Tibial nerve (tissue), 4 donors: ENCODE measurements around the gene HEATR9. TPM values are rescaled to one million over a fixed set of nuclear protein-coding genes. Genes with fewer than 3 reads are reported as not detected.
A peak's percentile ranks its signal among the peaks of the same experiment; 100 is the strongest.

Source experiments
- DNase-seq, 2 donors: peaks; one replicate each; pipeline ENCODE4 v3.0.0-alpha.2; 2019; ENCODE audit warnings: low spot score in 2 of 2
- H3K27ac ChIP-seq, 4 donors: fragments of 200-600 bp; sonication (generic) in 3 of 4; one replicate each; pipeline ENCODE4 v1.5.1; 2017 to 2019; ENCODE audit warnings: mild to moderate bottlenecking in 1 of 4
- H3K27me3 ChIP-seq, 2 donors: fragments of 200-600 bp; sonication (generic) in 1 of 2; one replicate each; pipeline versions ENCODE4 v1.5.1 to v1.6.0; 2017 to 2019
- H3K36me3 ChIP-seq, 3 donors: fragments of 200-600 bp; sonication (generic); one replicate each; pipeline ENCODE4 v1.5.1; 2018 to 2019
- H3K4me1 ChIP-seq, 4 donors: fragments of 200-600 bp; sonication (generic) in 3 of 4; one replicate each; pipeline ENCODE4 v1.5.1; 2017 to 2019
- H3K4me3 ChIP-seq, 4 donors: fragments of 200-600 bp; sonication (generic) in 3 of 4; one replicate each; pipeline ENCODE4 v1.5.1; 2017 to 2019; ENCODE audit warnings: mild to moderate bottlenecking in 1 of 4, moderate library complexity in 1 of 4
- H3K9me3 ChIP-seq, 4 donors: fragments of 200-600 bp; sonication (generic) in 3 of 4; one replicate each; pipeline ENCODE4 v1.5.1; 2017 to 2019
- CTCF ChIP-seq, 5 experiments: fragments of 200-600 bp in 3 of 5; fragments of 450-650 bp in 2 of 5; sonication (generic) in 3 of 5; IDR thresholded peaks; one replicate each; pipeline ENCODE4 v1.5.1; 2016 to 2019; ENCODE audit warnings: antibody characterized with exemption in 5 of 5, mild to moderate bottlenecking in 3 of 5, moderate library complexity in 2 of 5
- EP300 ChIP-seq, 2 donors: sonication (generic); formaldehyde crosslinking; IDR thresholded peaks; one replicate each; pipeline ENCODE4 v1.6.1; 2017; ENCODE audit warnings: antibody characterized with exemption in 2 of 2, mild to moderate bottlenecking in 1 of 2
- POLR2A ChIP-seq, 2 donors: fragments of 450-650 bp; IDR thresholded peaks; one replicate each; pipeline ENCODE4 v1.6.1; 2017; ENCODE audit warnings: antibody characterized with exemption in 2 of 2, mild to moderate bottlenecking in 2 of 2, moderate library complexity in 2 of 2
- WGBS, 2 donors: methylation state at CpG; one replicate each; pipeline ENCODE4 v1.1.5; 2018; 5-methylcytosine and 5-hydroxymethylcytosine counted together
- small RNA-seq: library from RNA; depleted of rRNA; stranded (forward); fragments of <200 nt; gene quantifications from one replicate; pipeline ENCODE3, GENCODE V24; 2016
- total RNA-seq, 4 donors: library from RNA; depleted of rRNA; stranded (reverse); fragments of >200 nt; gene quantifications; one replicate each; pipeline ENCODE4 v1.1.0, GENCODE V29; 2016

HEATR9 gene
- total RNA-seq, 4 donors from 2014 or later, result not detected

- Histone ChIP-seq H3K9me3 (no peaks in the 10 kb centered on the region), H3K27me3 (no peaks in the 10 kb centered on the region), H3K4me3 (peak within 1 kb of the TSS; percentile 81 to 98 (median 90)), H3K36me3 (no peaks in the 10 kb centered on the region), H3K27ac (peak within 1 kb of the TSS; percentile 89 to 98 (median 94)), H3K4me1 (peaks cover 0 to 55% (median 34%) of the 10 kb centered on the region in 4 donors)
- WGBS, 2 donors, result 0% methylated on average over 26 to 64 of the region's 71 CpGs
- peak; percentile 92 for DNase-seq
- peak; percentile 60 to 82 (median 69) for TF ChIP-seq CTCF (IDR thresholded peaks at IDR 0.05)
- peak; percentile 99 for TF ChIP-seq POLR2A (IDR thresholded peaks at IDR 0.05)
- peak; percentile 42 to 100 for TF ChIP-seq EP300 (IDR thresholded peaks at IDR 0.05)
Observed at GRCh38 chr17:35808962-35809854, 59.5 kb downstream of the HEATR9 start, which contains the start of gene TAF15. Gene TAF15 (plus strand): TSS chr17:35809484. CDS start chr17:35809570, 86 bp downstream.

- Histone ChIP-seq H3K27ac (peak overlapping the region; percentile 89 to 98 (median 94)), H3K4me1 (peaks cover 0 to 52% (median 34%) of the 10 kb centered on the region in 4 donors)
- no peak for DNase-seq
Observed at GRCh38 chr17:35808240-35808961, 60.3 kb downstream of the HEATR9 start.

GRCh38 chr17:35807371-35808144 lies 61.1 kb downstream of the HEATR9 start:
- no peaks in the 10 kb centered on the region for H3K27me3 ChIP-seq
- no peaks in the 10 kb centered on the region for H3K9me3 ChIP-seq
- TF ChIP-seq CTCF (IDR thresholded peaks at IDR 0.05), result no peak
- no peak for TF ChIP-seq POLR2A (IDR thresholded peaks at IDR 0.05)
- no peak overlapping the region for H3K27ac ChIP-seq
- 79 to 81% methylated on average over 7 of the region's 7 CpGs for WGBS, 2 donors
- no peak for DNase-seq
- peaks cover 0 to 45% (median 33%) of the 10 kb centered on the region in 4 donors for H3K4me1 ChIP-seq
- H3K36me3 ChIP-seq, result no peaks in the 10 kb centered on the region
- no peak overlapping the region for H3K4me3 ChIP-seq

More at GRCh38 chr17:35808240-35808961, 60.3 kb downstream of the HEATR9 start:
- no peak for TF ChIP-seq EP300 (IDR thresholded peaks at IDR 0.05)
- no peak for TF ChIP-seq POLR2A (IDR thresholded peaks at IDR 0.05)
- no peak for TF ChIP-seq CTCF (IDR thresholded peaks at IDR 0.05)
- H3K36me3 ChIP-seq, result no peaks in the 10 kb centered on the region
- WGBS, 2 donors, result 31 to 32% methylated on average over 19 of the region's 19 CpGs
- no peaks in the 10 kb centered on the region for H3K9me3 ChIP-seq
- H3K27me3 ChIP-seq, result no peaks in the 10 kb centered on the region
- H3K4me3 ChIP-seq, result peak overlapping the region; percentile 81 to 98 (median 90)

Small RNA genes within 50 kb of the gene (small RNA-seq; reads per million reads assigned to genes)
- 236 reads per million, percentile 97 among the genes with 10 or more reads in this experiment for gene RF00100

Other genes with a start within 250 kb of the HEATR9 start
- gene RASL10B, start 137.3 kb downstream of the HEATR9 start, total RNA-seq, result 10 to 100 TPM in 3 of 4 donors, 1 to 10 TPM in 1; 8.4 to 25.3 (median 21.9) TPM
- 1 to 10 TPM in 3 of 4 donors, under 1 TPM in 1; 0.84 to 1.4 (median 1.1) TPM for gene GAS2L2, start 115.7 kb downstream of the HEATR9 start, total RNA-seq
- not detected for gene C17orf50, start 108.0 kb downstream of the HEATR9 start, total RNA-seq
- 100 to 1,000 TPM in 3 of 4 donors, 10 to 100 TPM in 1; 71.7 to 174 (median 136) TPM for gene MMP28, start 73.2 kb downstream of the HEATR9 start, total RNA-seq
- gene TAF15, start 59.4 kb downstream of the HEATR9 start, total RNA-seq, result 100 to 1,000 TPM in 1 of 4 donors, 10 to 100 TPM in 3; 62.8 to 115 (median 88.4) TPM
- gene CCL5, start 11.5 kb upstream of the HEATR9 start, total RNA-seq, result 1 to 10 TPM in 3 of 4 donors, not detected in 1; 1.1 to 3.8 (median 1.4) TPM
- gene RDM1, start 61.9 kb upstream of the HEATR9 start, total RNA-seq, result not detected
- not detected for gene LYZL6, start 74.8 kb upstream of the HEATR9 start, total RNA-seq
- not detected for gene CCL16, start 112.6 kb upstream of the HEATR9 start, total RNA-seq
- 10 to 100 TPM; 14.4 to 62.6 (median 25.8) TPM for gene CCL14, start 117.8 kb upstream of the HEATR9 start, total RNA-seq
- gene CCL15, start 132.7 kb upstream of the HEATR9 start, total RNA-seq, result not detected
- gene CCL23, start 149.1 kb upstream of the HEATR9 start, total RNA-seq, result 10 to 100 TPM in 2 of 4 donors, 1 to 10 TPM in 2; 3.1 to 36.9 (median 15.9) TPM
- 1 to 10 TPM in 1 of 4 donors, not detected in 3; 4.5 TPM for gene CCL18, start 195.4 kb upstream of the HEATR9 start, total RNA-seq
- 1 to 10 TPM in 1 of 4 donors, not detected in 3; 3.6 TPM for gene CCL3, start 221.3 kb upstream of the HEATR9 start, total RNA-seq
- 1 to 10 TPM in 2 of 4 donors, under 1 TPM in 1, not detected in 1; 0.90 to 2.4 (median 1.9) TPM for gene CCL4, start 234.9 kb upstream of the HEATR9 start, total RNA-seq